ENCODE results near the gene MCF2L2.

Gene MCF2L2

DNA sequence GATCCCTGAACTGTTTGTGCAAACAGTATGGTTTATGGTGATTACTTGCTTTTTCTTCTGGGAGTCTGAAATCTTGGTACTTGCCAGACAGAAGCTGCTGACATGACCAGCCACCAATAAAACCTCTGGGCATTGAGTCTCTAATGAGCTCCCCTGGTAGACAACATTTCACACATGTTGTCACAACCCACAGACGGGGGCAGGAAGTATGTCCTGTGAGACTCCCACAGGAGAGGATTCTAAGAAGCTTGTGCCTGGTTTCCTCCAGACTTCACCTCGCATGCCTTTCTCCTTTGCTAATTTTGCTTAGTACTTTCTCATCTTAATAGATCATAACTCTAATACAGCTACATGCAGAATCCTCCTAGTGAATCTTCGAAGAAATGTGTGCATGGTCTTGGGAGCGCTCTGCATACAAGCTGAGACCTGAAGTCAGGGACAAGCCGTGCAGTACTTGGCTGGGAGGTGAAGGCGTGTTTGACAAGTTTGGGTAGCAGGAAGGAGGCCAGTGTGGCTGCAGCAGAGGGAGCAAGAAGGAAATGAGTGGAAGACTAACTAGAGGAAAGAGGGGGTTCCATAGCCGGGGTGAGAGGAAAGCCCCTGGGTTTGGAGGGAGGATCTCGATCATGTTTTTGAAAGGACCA lies 126.4 kb downstream of the MCF2L2 start:
- no peak for DNase-seq (ENCODE audit: low read depth)
- TF ChIP-seq, protein P1, sequence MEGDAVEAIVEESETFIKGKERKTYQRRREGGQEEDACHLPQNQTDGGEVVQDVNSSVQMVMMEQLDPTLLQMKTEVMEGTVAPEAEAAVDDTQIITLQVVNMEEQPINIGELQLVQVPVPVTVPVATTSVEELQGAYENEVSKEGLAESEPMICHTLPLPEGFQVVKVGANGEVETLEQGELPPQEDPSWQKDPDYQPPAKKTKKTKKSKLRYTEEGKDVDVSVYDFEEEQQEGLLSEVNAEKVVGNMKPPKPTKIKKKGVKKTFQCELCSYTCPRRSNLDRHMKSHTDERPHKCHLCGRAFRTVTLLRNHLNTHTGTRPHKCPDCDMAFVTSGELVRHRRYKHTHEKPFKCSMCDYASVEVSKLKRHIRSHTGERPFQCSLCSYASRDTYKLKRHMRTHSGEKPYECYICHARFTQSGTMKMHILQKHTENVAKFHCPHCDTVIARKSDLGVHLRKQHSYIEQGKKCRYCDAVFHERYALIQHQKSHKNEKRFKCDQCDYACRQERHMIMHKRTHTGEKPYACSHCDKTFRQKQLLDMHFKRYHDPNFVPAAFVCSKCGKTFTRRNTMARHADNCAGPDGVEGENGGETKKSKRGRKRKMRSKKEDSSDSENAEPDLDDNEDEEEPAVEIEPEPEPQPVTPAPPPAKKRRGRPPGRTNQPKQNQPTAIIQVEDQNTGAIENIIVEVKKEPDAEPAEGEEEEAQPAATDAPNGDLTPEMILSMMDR (IDR thresholded peaks at IDR 0.05; ENCODE audit: low read depth, low read length, missing control alignments) = no peak

GRCh38 chr3:183300996-183301562 lies 127.3 kb downstream of the MCF2L2 start:
- no peak overlapping the region for H3K4me3 ChIP-seq (ENCODE audit: low read depth, low read length)
- no peak for DNase-seq (ENCODE audit: low read depth)
- TF ChIP-seq, protein P1 (IDR thresholded peaks at IDR 0.05; ENCODE audit: low read depth, low read length, missing control alignments) = no peak

More for the DNA sequence above, 126.4 kb downstream of the MCF2L2 start:
- no peak overlapping the region for H3K4me3 ChIP-seq (ENCODE audit: low read depth, low read length)

DNA sequence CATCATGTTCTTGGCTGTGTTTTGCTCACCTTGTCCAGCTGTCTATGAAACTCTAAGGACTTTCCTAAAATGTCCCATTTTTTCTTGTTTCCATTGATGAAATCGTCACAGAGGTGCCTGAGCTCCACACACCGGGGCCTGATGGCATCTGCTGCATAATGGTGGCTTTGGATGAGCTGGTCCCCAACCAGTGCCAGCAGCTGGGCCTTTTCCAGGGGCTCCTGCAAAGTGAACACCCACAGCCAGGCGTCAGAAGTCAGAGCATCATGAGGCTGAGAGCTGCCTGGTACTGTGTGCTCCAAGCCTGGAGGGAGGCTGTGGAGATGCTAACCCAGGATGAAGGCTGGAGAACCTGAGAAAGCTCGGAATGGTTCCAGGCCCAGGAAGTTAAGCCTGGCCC lies 128.4 kb downstream of the MCF2L2 start:
- TF ChIP-seq, protein P1 (IDR thresholded peaks at IDR 0.05; ENCODE audit: low read depth, low read length, missing control alignments) = no peak
- H3K4me3 ChIP-seq (ENCODE audit: low read depth, low read length) = no peak overlapping the region
- DNase-seq (ENCODE audit: low read depth) = no peak

DNA sequence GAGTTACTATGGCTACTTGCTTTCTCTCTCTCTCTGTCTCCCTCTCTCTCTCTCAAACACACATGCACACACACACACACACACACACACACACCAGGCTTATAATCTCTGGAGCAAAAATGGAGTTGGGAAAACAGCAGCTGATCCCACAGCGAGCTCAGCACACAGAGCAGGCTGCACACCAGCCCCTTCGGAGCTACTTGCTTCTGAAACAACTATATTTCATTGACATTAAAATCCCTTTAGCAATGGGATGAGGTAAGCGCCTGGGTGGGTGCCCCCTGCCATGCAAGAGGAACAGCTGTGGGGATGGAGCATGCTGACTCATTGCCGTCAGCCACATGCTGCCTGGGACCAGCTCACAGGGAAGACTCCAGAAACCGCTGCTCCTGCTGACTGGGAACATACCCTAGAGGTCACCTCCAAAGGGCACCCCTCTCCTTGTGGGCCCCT lies 129.7 kb downstream of the MCF2L2 start:
- no peak for DNase-seq (ENCODE audit: low read depth)
- TF ChIP-seq, protein P1 (IDR thresholded peaks at IDR 0.05; ENCODE audit: low read depth, low read length, missing control alignments) = no peak
- H3K4me3 ChIP-seq (ENCODE audit: low read depth, low read length) = no peak overlapping the region

DNA sequence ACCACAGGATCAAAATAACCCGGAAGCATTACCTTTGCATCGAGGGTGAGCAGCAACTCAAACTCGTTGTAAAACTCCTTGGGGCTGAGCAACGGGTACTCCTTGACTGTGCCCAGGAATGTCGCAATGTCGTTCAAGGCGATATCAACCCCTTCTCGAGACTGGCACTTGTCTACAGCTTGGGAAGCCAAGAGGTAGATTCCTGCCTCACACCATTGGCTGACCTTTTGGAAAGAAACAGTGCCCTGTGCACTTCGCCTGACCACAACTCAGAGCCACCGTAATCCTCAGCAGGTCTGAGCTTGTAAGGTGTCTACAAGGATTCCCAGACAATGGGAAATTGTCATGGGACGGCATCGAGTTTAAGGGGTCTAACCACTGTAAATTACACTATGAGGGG lies 131.5 kb downstream of the MCF2L2 start:
- no peak for DNase-seq (ENCODE audit: low read depth)
- no peak overlapping the region for H3K4me3 ChIP-seq (ENCODE audit: low read depth, low read length)
- TF ChIP-seq, protein P1 (IDR thresholded peaks at IDR 0.05; ENCODE audit: low read depth, low read length, missing control alignments) = no peak

- TF ChIP-seq, protein P1 (IDR thresholded peaks at IDR 0.05; ENCODE audit: low read depth, low read length, missing control alignments) = no peak
- no peak for DNase-seq (ENCODE audit: low read depth)
- no peak overlapping the region for H3K4me3 ChIP-seq (ENCODE audit: low read depth, low read length)
Observed at GRCh38 chr3:183295211-183295610, 133.2 kb downstream of the MCF2L2 start.

DNA sequence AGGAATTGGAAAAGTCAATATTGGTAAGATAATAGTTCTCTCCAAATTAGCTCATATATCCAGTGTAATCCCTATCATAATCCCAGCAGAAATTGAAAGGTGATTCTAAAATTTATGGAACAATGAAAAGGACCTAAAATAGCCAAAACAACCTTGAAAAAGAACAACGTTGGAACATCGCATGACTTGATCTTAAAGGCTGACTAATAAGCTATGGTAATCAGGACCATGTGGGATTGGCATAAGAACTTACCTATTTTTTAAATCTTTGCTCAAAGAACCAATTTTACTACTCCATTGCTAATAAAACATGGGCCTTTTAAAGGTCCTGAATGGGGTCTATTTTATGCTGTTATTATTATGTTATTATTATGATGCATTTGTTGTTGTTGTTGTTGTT lies 134.5 kb downstream of the MCF2L2 start:
- no peak overlapping the region for H3K4me3 ChIP-seq (ENCODE audit: low read depth, low read length)
- TF ChIP-seq, protein P1 (IDR thresholded peaks at IDR 0.05; ENCODE audit: low read depth, low read length, missing control alignments) = no peak
- no peak for DNase-seq (ENCODE audit: low read depth)
